Right lobe of liver (tissue), 4 donors: Measurements from ENCODE around the gene ELP2.

Source experiments
- POLR2A ChIP-seq: fragments of 450-650 bp; IDR thresholded peaks from one replicate; pipeline ENCODE4 v1.6.1; 2017; ENCODE audit warnings: antibody characterized with exemption, mild to moderate bottlenecking
- TF ChIP-seq, protein P1 (sequence below), 4 donors: fragments of 200-600 bp in 3 of 4; fragments of 450-650 bp in 1 of 4; IDR thresholded peaks; one replicate each; pipeline versions ENCODE4 v1.5.1 to v1.8.0; 2016 to 2022; ENCODE audit warnings: antibody characterized with exemption in 4 of 4, mild to moderate bottlenecking in 2 of 4
- donor health status: DM: no; HTN: no; CAD: no.
- donor health status: DM: no; HTN: no; CAD: no.
- donor health status: DM: no; HTN: yes; CAD: no.

DNA sequence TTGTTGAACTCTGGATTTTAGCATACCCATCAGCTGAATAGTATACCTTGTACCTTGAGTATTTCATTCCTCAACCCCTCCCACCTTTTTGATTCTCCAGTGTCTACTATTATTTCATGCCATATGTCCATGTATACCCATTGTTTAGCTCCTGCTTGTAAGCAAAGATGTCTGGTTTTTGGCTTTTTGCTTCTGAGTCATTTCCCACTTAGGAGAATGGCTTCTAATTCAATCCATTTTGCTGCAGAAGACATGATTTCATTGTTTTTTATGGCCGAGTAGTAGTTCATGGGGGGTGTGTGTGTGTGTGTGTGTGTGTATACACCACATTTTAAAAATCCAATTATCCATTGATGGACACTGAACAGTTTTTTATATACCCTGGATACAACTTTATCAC is 33.3 kb downstream of the ELP2 start:
- TF ChIP-seq, protein P1, sequence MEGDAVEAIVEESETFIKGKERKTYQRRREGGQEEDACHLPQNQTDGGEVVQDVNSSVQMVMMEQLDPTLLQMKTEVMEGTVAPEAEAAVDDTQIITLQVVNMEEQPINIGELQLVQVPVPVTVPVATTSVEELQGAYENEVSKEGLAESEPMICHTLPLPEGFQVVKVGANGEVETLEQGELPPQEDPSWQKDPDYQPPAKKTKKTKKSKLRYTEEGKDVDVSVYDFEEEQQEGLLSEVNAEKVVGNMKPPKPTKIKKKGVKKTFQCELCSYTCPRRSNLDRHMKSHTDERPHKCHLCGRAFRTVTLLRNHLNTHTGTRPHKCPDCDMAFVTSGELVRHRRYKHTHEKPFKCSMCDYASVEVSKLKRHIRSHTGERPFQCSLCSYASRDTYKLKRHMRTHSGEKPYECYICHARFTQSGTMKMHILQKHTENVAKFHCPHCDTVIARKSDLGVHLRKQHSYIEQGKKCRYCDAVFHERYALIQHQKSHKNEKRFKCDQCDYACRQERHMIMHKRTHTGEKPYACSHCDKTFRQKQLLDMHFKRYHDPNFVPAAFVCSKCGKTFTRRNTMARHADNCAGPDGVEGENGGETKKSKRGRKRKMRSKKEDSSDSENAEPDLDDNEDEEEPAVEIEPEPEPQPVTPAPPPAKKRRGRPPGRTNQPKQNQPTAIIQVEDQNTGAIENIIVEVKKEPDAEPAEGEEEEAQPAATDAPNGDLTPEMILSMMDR (IDR thresholded peaks at IDR 0.05) = no peak
- no peak for TF ChIP-seq POLR2A
